Glutamatergic neuron (in vitro differentiated cells): ENCODE measurements around the gene QRFP. TPM values are rescaled to one million over a fixed set of nuclear protein-coding genes. Genes with fewer than 3 reads are reported as not detected.

Source experiments
- DNase-seq: peaks from one replicate; pipeline ENCODE4 v3.0.0; 2022
- H3K27ac Mint-ChIP-seq: one replicate; pipeline ENCODE4 v1.8.0; 2020; ENCODE audit warnings: mild to moderate bottlenecking, mixed read lengths, inconsistent platforms; ENCODE audit not compliant: unreplicated experiment
- H3K27me3 Mint-ChIP-seq: one replicate; pipeline ENCODE4 v1.8.0; 2020; ENCODE audit warnings: mild to moderate bottlenecking, moderate library complexity, mixed read lengths, inconsistent platforms; ENCODE audit not compliant: unreplicated experiment
- H3K36me3 Mint-ChIP-seq: one replicate; pipeline ENCODE4 v1.8.0; 2020; ENCODE audit warnings: mild to moderate bottlenecking, mixed read lengths, inconsistent platforms; ENCODE audit not compliant: unreplicated experiment
- H3K4me1 Mint-ChIP-seq: one replicate; pipeline ENCODE4 v1.8.0; 2020; ENCODE audit warnings: mild to moderate bottlenecking, low read depth, mixed read lengths, inconsistent platforms; ENCODE audit not compliant: unreplicated experiment
- H3K4me3 Mint-ChIP-seq: one replicate; pipeline ENCODE4 v1.8.0; 2020; ENCODE audit warnings: mild to moderate bottlenecking, mixed read lengths, inconsistent platforms; ENCODE audit not compliant: unreplicated experiment
- H3K9me3 Mint-ChIP-seq: one replicate; pipeline ENCODE4 v1.8.0; 2020; ENCODE audit warnings: mild to moderate bottlenecking, moderate library complexity, mixed read lengths, inconsistent platforms; ENCODE audit not compliant: unreplicated experiment
- CTCF ChIP-seq: fragments of 200-600 bp; sonication (generic); IDR thresholded peaks from one replicate; pipeline ENCODE4 v1.5.0; 2021; ENCODE audit not compliant: partially characterized antibody, unreplicated experiment
- total RNA-seq: library from RNA; stranded (reverse); fragmentation: NEBNext Ultra II Directional; extraction: Animal tissue kit (Norgen Biotek cat#: 25700); gene quantifications from one replicate; pipeline ENCODE4 v1.2.1, GENCODE V29; 2021; ENCODE audit not compliant: unreplicated experiment

Gene QRFP
- total RNA-seq, 1 donor from 2014 or later: not detected

GRCh38 chr9:130873966-130874365, 22.6 kb downstream of the QRFP start:
- Mint-ChIP-seq H3K4me3 (no peak overlapping the region), H3K27ac (no peak overlapping the region), H3K9me3 (peaks cover 4% of the 10 kb centered on the region), H3K27me3 (no peaks in the 10 kb centered on the region), H3K4me1 (peaks cover 8% of the 10 kb centered on the region), H3K36me3 (no peaks in the 10 kb centered on the region)
- DNase-seq: no peak
- TF ChIP-seq CTCF: no peak

- Mint-ChIP-seq H3K4me1 (peaks cover 10% of the 10 kb centered on the region), H3K27me3 (no peaks in the 10 kb centered on the region), H3K9me3 (peaks cover 4% of the 10 kb centered on the region), H3K36me3 (no peaks in the 10 kb centered on the region), H3K27ac (no peak overlapping the region), H3K4me3 (no peak overlapping the region)
- TF ChIP-seq CTCF: no peak
- DNase-seq: no peak
Observed at GRCh38 chr9:130872912-130873503, 23.6 kb downstream of the QRFP start.

- peaks cover 10% of the 10 kb centered on the region for H3K4me1 Mint-ChIP-seq
- H3K36me3 Mint-ChIP-seq: no peaks in the 10 kb centered on the region
Observed at GRCh38 chr9:130872508-130872907, 24.1 kb downstream of the QRFP start.

GRCh38 chr9:130872093-130872492, 24.5 kb downstream of the QRFP start:
- Mint-ChIP-seq H3K4me3 (no peak overlapping the region), H3K9me3 (peaks cover 4% of the 10 kb centered on the region), H3K36me3 (no peaks in the 10 kb centered on the region), H3K4me1 (peaks cover 10% of the 10 kb centered on the region), H3K27me3 (peaks cover 4% of the 10 kb centered on the region), H3K27ac (no peak overlapping the region)
- no peak for TF ChIP-seq CTCF
- no peak for DNase-seq

More at GRCh38 chr9:130872508-130872907, 24.1 kb downstream of the QRFP start:
- H3K27ac Mint-ChIP-seq: no peak overlapping the region
- no peak overlapping the region for H3K4me3 Mint-ChIP-seq
- H3K27me3 Mint-ChIP-seq: no peaks in the 10 kb centered on the region
- no peak for TF ChIP-seq CTCF
- H3K9me3 Mint-ChIP-seq: peaks cover 4% of the 10 kb centered on the region
- DNase-seq: no peak

- Mint-ChIP-seq H3K9me3 (peaks cover 4% of the 10 kb centered on the region), H3K36me3 (no peaks in the 10 kb centered on the region), H3K27ac (peak overlapping the region; percentile 22), H3K4me1 (peaks cover 10% of the 10 kb centered on the region), H3K4me3 (no peak overlapping the region), H3K27me3 (peaks cover 4% of the 10 kb centered on the region)
- no peak for TF ChIP-seq CTCF
- DNase-seq: no peak
Observed at GRCh38 chr9:130871395-130872062, 25.1 kb downstream of the QRFP start.
